Right renal pelvis (tissue), 4 donors: Measurements from ENCODE around the gene PDIA2. TPM values are rescaled to one million over a fixed set of nuclear protein-coding genes. Genes with fewer than 3 reads are reported as not detected.
"Not testable (repeated sequence)": the region's sequence is repeated elsewhere in the genome, so short reads cannot be mapped to it uniquely, and the experiment has no call there.

Experiments used
- DNase-seq, 4 donors: peaks; one replicate each; pipeline ENCODE4 v3.0.0-alpha.2; 2013; ENCODE audit warnings: low read depth in 4 of 4, low spot score in 3 of 4, missing footprints in 1 of 4
- polyA plus RNA-seq, 4 donors: library from polyadenylated mRNA; unstranded; fragments of 120-200 nt; gene quantifications; one replicate each; pipeline ENCODE4 v1.2.1, GENCODE V29; 2013; ENCODE audit not compliant: insufficient read length in 4 of 4

PDIA2 gene
- polyA plus RNA-seq, 4 donors, result 0.53 to 2.0 (median 1.2) TPM

DNA sequence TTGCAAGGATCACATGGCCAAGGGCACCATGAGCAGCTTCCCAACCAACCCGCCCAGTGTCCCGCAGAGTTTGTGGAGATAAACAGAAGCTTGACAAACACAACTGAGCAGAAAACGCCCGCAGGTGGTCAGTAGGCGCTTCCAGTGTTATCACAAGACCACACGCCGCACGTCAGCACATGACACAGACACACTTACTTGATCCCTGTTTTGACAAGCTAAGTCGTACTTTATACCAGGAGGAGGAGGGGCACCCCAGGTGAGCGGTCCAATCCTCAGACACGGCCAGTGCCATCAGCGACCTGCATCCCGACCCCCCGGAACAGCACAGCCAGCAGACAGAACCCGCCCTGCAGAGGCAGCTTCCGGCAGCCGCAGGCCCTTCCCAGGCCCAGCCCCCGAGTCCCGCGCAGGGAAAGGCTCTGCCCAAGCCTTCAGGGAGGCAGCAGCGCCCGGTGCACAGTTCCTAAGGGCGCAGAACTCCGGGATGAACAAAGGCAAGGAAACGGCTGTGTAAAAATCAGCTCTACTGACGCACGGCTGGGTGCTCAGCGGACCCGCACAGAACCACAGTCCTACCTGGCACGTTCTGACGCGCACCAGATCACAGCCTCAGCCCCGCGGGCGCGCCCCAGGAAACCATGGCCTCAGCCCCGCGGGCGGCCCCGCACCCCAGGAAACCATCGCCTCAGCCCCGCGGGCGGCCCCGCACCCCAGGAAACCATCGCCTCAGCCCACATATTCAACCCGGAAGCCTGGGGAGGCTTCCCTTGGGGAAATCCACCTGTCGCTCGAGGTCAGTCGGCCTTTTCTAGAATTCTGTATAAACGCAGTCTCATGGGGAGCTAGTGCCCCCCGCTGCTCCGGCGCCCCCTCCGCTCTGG is 41.7 kb downstream of the PDIA2 start:
- no peak for DNase-seq

GRCh38 chr16:325375-326145 is 42.6 kb downstream of the PDIA2 start:
- DNase-seq, result no peak

DNA sequence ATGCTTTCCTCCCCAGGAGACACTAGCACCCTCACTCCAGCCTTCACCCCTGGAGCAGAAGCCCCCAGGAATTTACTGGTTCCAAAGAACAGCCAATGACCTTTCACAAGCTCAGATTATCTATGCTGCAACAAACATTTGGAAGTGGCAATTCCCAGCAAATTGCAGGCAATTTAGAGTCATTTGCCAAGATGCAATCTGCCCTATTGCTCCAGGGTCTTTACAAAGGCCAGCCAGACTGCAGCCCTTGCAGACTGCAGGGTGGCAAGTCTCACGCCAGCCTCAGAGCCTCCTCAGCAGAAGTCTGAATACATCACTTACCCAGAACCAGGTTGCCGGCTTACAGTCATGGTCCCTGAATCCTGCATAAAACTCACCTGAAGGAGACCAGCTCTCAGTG is 47.8 kb downstream of the PDIA2 start:
- no peak for DNase-seq

DNA sequence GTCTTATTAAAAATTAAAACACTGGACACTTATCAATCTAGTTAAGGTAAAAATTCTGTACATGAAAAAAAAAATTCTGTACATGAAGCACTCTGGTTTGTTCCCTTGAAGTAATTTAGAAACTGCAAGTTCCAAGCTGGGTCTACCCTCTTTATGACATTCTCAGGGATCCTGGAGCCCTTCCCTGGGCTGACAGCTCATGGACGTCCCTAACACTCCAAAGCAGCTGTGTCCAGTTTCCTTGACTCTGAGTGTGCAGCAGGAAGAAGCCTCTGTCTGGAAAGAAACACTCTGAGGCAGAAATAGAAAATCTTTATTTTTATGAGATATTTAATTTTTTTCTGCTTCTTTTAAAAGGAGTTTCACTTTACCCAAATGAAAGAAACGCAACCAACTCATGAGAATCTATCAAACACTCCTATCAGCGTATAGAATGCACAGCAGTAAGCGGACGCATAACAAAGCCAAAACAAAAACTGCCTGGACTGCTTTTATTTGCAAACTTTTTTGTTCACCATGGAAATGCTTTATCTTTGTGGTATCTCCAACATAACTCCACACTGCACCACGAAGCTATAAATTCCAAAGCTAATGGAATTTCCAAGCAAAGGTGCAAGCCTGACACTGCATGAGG is 48.3 kb downstream of the PDIA2 start:
- DNase-seq, result not testable (repeated sequence)

DNA sequence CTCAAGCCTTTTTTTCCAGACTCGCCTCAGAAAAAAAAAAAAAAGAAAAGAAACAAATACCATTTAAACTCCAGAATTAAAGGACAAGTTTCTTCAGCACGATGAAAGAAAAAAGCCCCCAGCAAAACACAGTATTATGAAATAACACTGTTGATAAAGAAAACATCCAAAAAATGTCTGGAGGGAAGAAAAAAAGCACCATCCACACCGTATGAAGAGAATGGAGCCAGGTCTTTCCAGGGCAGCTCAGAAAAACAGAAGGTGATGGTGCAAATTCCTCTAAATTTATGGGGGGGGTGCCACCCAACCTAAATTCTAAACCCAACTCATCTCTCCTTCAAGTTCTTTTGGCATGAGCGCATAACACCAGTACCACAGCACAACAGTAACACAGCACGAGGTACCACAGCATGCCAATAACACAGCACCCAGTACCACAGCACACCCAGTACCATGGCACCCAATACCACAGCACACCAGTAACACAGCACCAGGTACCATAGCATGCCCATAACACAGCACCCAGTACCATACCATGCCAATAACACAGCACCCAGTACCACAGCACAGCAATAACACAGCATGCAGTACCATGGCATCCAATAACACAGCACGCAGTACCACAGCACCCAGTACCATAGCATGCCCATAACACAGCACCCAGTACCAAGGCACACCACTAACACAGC is 50.6 kb downstream of the PDIA2 start:
- no peak for DNase-seq

GRCh38 chr16:334164-334832 is 51.3 kb downstream of the PDIA2 start:
- DNase-seq, result not testable (repeated sequence)

DNA sequence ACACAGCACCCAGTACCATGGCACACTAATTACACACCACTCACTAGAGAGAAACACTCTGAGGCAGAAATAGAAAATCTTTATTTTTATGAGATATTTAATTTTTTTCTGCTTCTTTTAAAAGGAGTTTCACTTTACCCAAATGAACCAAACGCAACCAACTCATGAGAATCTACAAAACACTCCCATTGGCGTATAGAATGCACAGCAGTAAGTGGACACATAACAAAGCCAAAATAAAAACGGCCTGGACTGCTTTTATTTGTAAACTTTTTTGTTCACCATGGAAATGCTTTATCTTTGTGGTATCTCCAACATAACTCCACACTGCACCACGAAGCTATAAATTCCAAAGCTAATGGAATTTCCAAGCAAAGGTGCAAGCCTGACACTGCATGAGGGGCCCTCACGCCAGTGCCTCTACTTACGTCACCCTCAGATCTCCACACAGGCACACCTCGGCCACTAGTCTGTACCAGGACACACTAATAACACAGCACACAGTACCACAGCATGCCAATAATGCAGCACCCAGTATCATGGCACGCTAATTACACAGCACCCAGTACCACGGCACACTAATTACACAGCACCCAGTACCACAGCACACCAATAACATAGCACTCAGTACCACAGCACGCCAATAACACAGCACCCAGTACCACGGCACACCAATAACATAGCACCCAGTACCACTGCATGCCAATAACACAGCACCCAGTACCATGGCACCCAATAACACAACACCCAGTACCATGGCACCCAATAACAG is 52.1 kb downstream of the PDIA2 start:
- not testable (repeated sequence) for DNase-seq

GRCh38 chr16:336269-336668 is 53.3 kb downstream of the PDIA2 start:
- no peak for DNase-seq

Other genes with a start within 250 kb of the PDIA2 start
- gene POLR3K, start 229.6 kb upstream of the PDIA2 start, polyA plus RNA-seq, result 10 to 100 TPM; 11.3 to 13.2 (median 12.9) TPM
- 10 to 100 TPM; 41.8 to 52.1 (median 47.6) TPM for gene SNRNP25, start 229.3 kb upstream of the PDIA2 start, polyA plus RNA-seq
- 10 to 100 TPM; 21.4 to 28.8 (median 28.1) TPM for gene RHBDF1, start 210.5 kb upstream of the PDIA2 start, polyA plus RNA-seq
- gene MPG, start 204.9 kb upstream of the PDIA2 start, polyA plus RNA-seq, result 10 to 100 TPM; 20.7 to 35.2 (median 23.2) TPM
- 10 to 100 TPM; 26.4 to 32.2 (median 29.6) TPM for gene NPRL3, start 144.5 kb upstream of the PDIA2 start, polyA plus RNA-seq
- 1 to 10 TPM in 2 of 4 donors, under 1 TPM in 2; 0.37 to 4.2 (median 1.7) TPM for gene HBZ, start 130.5 kb upstream of the PDIA2 start, polyA plus RNA-seq
- 1 to 10 TPM; 2.1 to 5.7 (median 3.7) TPM for gene HBM, start 117.2 kb upstream of the PDIA2 start, polyA plus RNA-seq
- gene HBA2, start 110.3 kb upstream of the PDIA2 start, polyA plus RNA-seq, result 1,000 to 10,000 TPM in 3 of 4 donors, 100 to 1,000 TPM in 1; 794 to 1,266 (median 1,092) TPM
- gene HBA1, start 106.5 kb upstream of the PDIA2 start, polyA plus RNA-seq, result 100 to 1,000 TPM; 530 to 845 (median 681) TPM
- under 1 TPM; 0.51 to 0.90 (median 0.78) TPM for gene HBQ1, start 102.7 kb upstream of the PDIA2 start, polyA plus RNA-seq
- 100 to 1,000 TPM; 104 to 141 (median 122) TPM for gene LUC7L, start 53.7 kb upstream of the PDIA2 start, polyA plus RNA-seq
- 10 to 100 TPM; 75.5 to 88.2 (median 81.5) TPM for gene FAM234A, start 48.3 kb upstream of the PDIA2 start, polyA plus RNA-seq
- 1 to 10 TPM in 3 of 4 donors, under 1 TPM in 1; 0.68 to 2.8 (median 1.9) TPM for gene RGS11, start 7.2 kb upstream of the PDIA2 start, polyA plus RNA-seq
- gene ARHGDIG, start 2.6 kb upstream of the PDIA2 start, polyA plus RNA-seq, result 1 to 10 TPM; 1.9 to 5.6 (median 3.5) TPM
- gene AXIN1, start 69.6 kb downstream of the PDIA2 start, polyA plus RNA-seq, result 10 to 100 TPM; 16.9 to 23.0 (median 17.6) TPM
- gene MRPL28, start 87.4 kb downstream of the PDIA2 start, polyA plus RNA-seq, result 10 to 100 TPM; 68.4 to 92.6 (median 70.9) TPM
- gene PGAP6, start 98.8 kb downstream of the PDIA2 start, polyA plus RNA-seq, result 10 to 100 TPM; 56.8 to 71.3 (median 58.8) TPM
- 100 to 1,000 TPM; 110 to 143 (median 117) TPM for gene NME4, start 114.0 kb downstream of the PDIA2 start, polyA plus RNA-seq
- 10 to 100 TPM; 17.8 to 40.4 (median 32.2) TPM for gene DECR2, start 118.7 kb downstream of the PDIA2 start, polyA plus RNA-seq
- 100 to 1,000 TPM in 1 of 4 donors, 10 to 100 TPM in 3; 72.7 to 100 (median 91.3) TPM for gene RAB11FIP3, start 142.5 kb downstream of the PDIA2 start, polyA plus RNA-seq
- 10 to 100 TPM; 23.1 to 35.7 (median 26.3) TPM for gene CAPN15, start 244.5 kb downstream of the PDIA2 start, polyA plus RNA-seq